Gastrocnemius medialis (tissue), 4 donors: ENCODE data around the gene C4B. TPM values are rescaled to one million over a fixed set of nuclear protein-coding genes. Genes with fewer than 3 reads are reported as not detected.
"Not testable (repeated sequence)": the region's sequence is repeated elsewhere in the genome, so short reads cannot be mapped to it uniquely, and the experiment has no call there.

Experiments
- ATAC-seq, 2 donors: fragments of 150-250 bp; one replicate each; pipeline ENCODE4 v1.9.1; 2016
- DNase-seq, 2 donors: peaks; one replicate each; pipeline ENCODE4 v3.0.0-alpha.2; 2019
- H3K27ac ChIP-seq, 4 donors: fragments of 200-600 bp; sonication (generic); 1 replicate in 1 of 4; 2 replicates in 3 of 4; pipeline ENCODE4 v1.5.1; 2016 to 2018; ENCODE audit warnings: mild to moderate bottlenecking in 2 of 4, moderate library complexity in 1 of 4
- H3K27me3 ChIP-seq, 3 donors: fragments of 200-600 bp; sonication (generic) in 2 of 3; 1 replicate in 1 of 3; 2 replicates in 2 of 3; pipeline versions ENCODE4 v1.5.1 to v1.6.0; 2016 to 2019; ENCODE audit warnings: mild to moderate bottlenecking in 1 of 3, moderate library complexity in 1 of 3
- H3K36me3 ChIP-seq, 2 donors: fragments of 200-600 bp; sonication (generic) in 1 of 2; one replicate each; pipeline ENCODE4 v1.5.1; 2017 to 2018
- H3K4me1 ChIP-seq, 2 donors: fragments of 200-600 bp; sonication (generic) in 1 of 2; one replicate each; pipeline ENCODE4 v1.5.1; 2016 to 2017; ENCODE audit warnings: mild to moderate bottlenecking in 2 of 2
- H3K4me3 ChIP-seq, 4 donors: fragments of 200-600 bp; sonication (generic) in 3 of 4; 1 replicate in 1 of 4; 2 replicates in 3 of 4; pipeline ENCODE4 v1.5.1; 2016 to 2019; ENCODE audit warnings: mild to moderate bottlenecking in 2 of 4
- H3K9me3 ChIP-seq, 3 donors: fragments of 200-600 bp; sonication (generic) in 2 of 3; 1 replicate in 1 of 3; 2 replicates in 2 of 3; pipeline ENCODE4 v1.5.1; 2016 to 2019
- CTCF ChIP-seq, 5 experiments: fragments of 450-650 bp in 3 of 5; fragments of 200-600 bp in 2 of 5; sonication (generic) in 2 of 5; IDR thresholded peaks in 4 of 5; conservative IDR thresholded peaks in 1 of 5; 1 replicate in 4 of 5; 2 replicates in 1 of 5; pipeline ENCODE4 v1.5.1; 2016 to 2019; ENCODE audit warnings: antibody characterized with exemption in 5 of 5, mild to moderate bottlenecking in 3 of 5, moderate library complexity in 3 of 5
- POLR2A ChIP-seq, 2 donors: fragments of 450-650 bp; IDR thresholded peaks; one replicate each; pipeline ENCODE4 v1.6.1; 2017; ENCODE audit warnings: antibody characterized with exemption in 2 of 2, mild to moderate bottlenecking in 2 of 2, moderate library complexity in 2 of 2
- in situ Hi-C, 4 donors: fragments of 200-750 bp; cut with MboI; loops; one replicate each; pipeline versions ENCODE4 v1.15.0 to v1.8.0; 2017; ENCODE audit warnings: low sequenced_read_pairs in 4 of 4
- intact Hi-C: fragments of 100-400 bp; cut with DNase I; formaldehyde crosslinking; loops from one replicate; pipeline ENCODE4 v1.15.1; 2023; ENCODE audit warnings: low total_unique reads
- total RNA-seq, 4 donors: library from RNA; depleted of rRNA; stranded (reverse); fragments of >200 nt; gene quantifications; one replicate each; pipeline versions ENCODE4 v1.1.0 to v1.2.3, GENCODE V29; 2016

The C4B gene
- total RNA-seq, 4 donors from 2014 or later: 2.6 to 8.6 (median 6.9) TPM

- in situ Hi-C loops (loop anchor here in 1 of 4 donors (25.0 kb wide), 1 partner anchor 102 kb away; the partner anchor contains the start of genes DXO, NELFE and SKIC2), intact Hi-C loops (no loop called here)
- no peaks in the 10 kb centered on the region for H3K4me1 ChIP-seq
- H3K36me3 ChIP-seq: no peaks in the 10 kb centered on the region
- no peak overlapping the region for H3K27ac ChIP-seq
- ATAC-seq (no peak), DNase-seq (no peak)
- no peaks in the 10 kb centered on the region for H3K9me3 ChIP-seq
- TF ChIP-seq POLR2A (IDR thresholded peaks at IDR 0.05) (no peak), CTCF (IDR thresholded peaks at IDR 0.05 in 4 of 5, conservative IDR thresholded peaks at IDR 0.05 in 1 of 5) (no peak)
- no peaks in the 10 kb centered on the region for H3K27me3 ChIP-seq
- H3K4me3 ChIP-seq: no peak overlapping the region
Observed at GRCh38 chr6:32064706-32065105, 50.1 kb downstream of the C4B start.

- H3K4me1 ChIP-seq, intact Hi-C loops, DNase-seq, H3K27me3 ChIP-seq, H3K27ac ChIP-seq, H3K36me3 ChIP-seq, ATAC-seq, H3K9me3 ChIP-seq, H3K4me3 ChIP-seq: not testable (repeated sequence)
- in situ Hi-C loops: loop anchor here in 1 of 4 donors (25.0 kb wide), 1 partner anchor 105 kb away; the partner anchor contains the start of genes DXO, NELFE and SKIC2
Observed at GRCh38 chr6:32067521-32067920, 52.9 kb downstream of the C4B start.

GRCh38 chr6:32068315-32068714, 53.7 kb downstream of the C4B start:
- intact Hi-C loops, ATAC-seq, H3K27ac ChIP-seq, H3K36me3 ChIP-seq, H3K27me3 ChIP-seq, H3K9me3 ChIP-seq, H3K4me1 ChIP-seq, H3K4me3 ChIP-seq, DNase-seq: not testable (repeated sequence)
- in situ Hi-C loops: loop anchor here in 1 of 4 donors (25.0 kb wide), 1 partner anchor 106 kb away; the partner anchor contains the start of genes DXO, NELFE and SKIC2

GRCh38 chr6:32068867-32069266, 54.3 kb downstream of the C4B start:
- intact Hi-C loops (no loop called here), in situ Hi-C loops (loop anchor here in 1 of 4 donors (25.0 kb wide), 1 partner anchor 107 kb away; the partner anchor contains the start of genes DXO, NELFE and SKIC2)
- TF ChIP-seq POLR2A (IDR thresholded peaks at IDR 0.05) (no peak), CTCF (IDR thresholded peaks at IDR 0.05 in 4 of 5, conservative IDR thresholded peaks at IDR 0.05 in 1 of 5) (no peak)
- DNase-seq (no peak), ATAC-seq (no peak)
- H3K27me3 ChIP-seq: no peaks in the 10 kb centered on the region
- H3K27ac ChIP-seq: no peak overlapping the region
- no peaks in the 10 kb centered on the region for H3K36me3 ChIP-seq
- H3K4me1 ChIP-seq: no peaks in the 10 kb centered on the region
- no peak overlapping the region for H3K4me3 ChIP-seq
- H3K9me3 ChIP-seq: no peaks in the 10 kb centered on the region

- in situ Hi-C loops (loop anchor here in 1 of 4 donors (25.0 kb wide), 1 partner anchor 107 kb away; the partner anchor contains the start of genes DXO, NELFE and SKIC2), intact Hi-C loops (no loop called here)
- H3K4me3 ChIP-seq: no peak overlapping the region
- H3K9me3 ChIP-seq: no peaks in the 10 kb centered on the region
- H3K4me1 ChIP-seq: no peaks in the 10 kb centered on the region
- H3K27me3 ChIP-seq: no peaks in the 10 kb centered on the region
- H3K36me3 ChIP-seq: no peaks in the 10 kb centered on the region
- DNase-seq (no peak), ATAC-seq (no peak)
- TF ChIP-seq CTCF (IDR thresholded peaks at IDR 0.05 in 4 of 5, conservative IDR thresholded peaks at IDR 0.05 in 1 of 5) (no peak), POLR2A (IDR thresholded peaks at IDR 0.05) (no peak)
- no peak overlapping the region for H3K27ac ChIP-seq
Observed at GRCh38 chr6:32069460-32069859, 54.9 kb downstream of the C4B start.
